Measurements from ENCODE around the gene UGT1A8. TPM values are rescaled to one million over a fixed set of nuclear protein-coding genes. Genes with fewer than 3 reads are reported as not detected.

Gene UGT1A8
- total and polyA plus RNA-seq, 2 of the 4 experiments (the other 2 are of a cell fraction), result not detected

GRCh38 chr2:233780771-233781170, 163.3 kb downstream of the UGT1A8 start:
- no peak overlapping the region for H2AK9ac ChIP-seq (replicated peaks; ENCODE audit: low read depth, low read length, poor library complexity)
- H2BK5ac ChIP-seq (ENCODE audit: low read depth, low read length, poor library complexity, severe bottlenecking), result no peak overlapping the region
- no peak overlapping the region for H4K8ac ChIP-seq (ENCODE audit: low read depth in 2 of 2, low read length in 2 of 2)
- no peaks in the 10 kb centered on the region for H3K27me3 ChIP-seq (ENCODE audit: control insufficient read depth, insufficient read depth, low read length)
- no peak overlapping the region for H3K14ac ChIP-seq (replicated peaks; ENCODE audit: low read depth, low read length)
- in situ Hi-C loops (cut with MboI; ENCODE audit: low sequenced_read_pairs) (no loop called here), dilution Hi-C loops (cut with HindIII; ENCODE audit: low sequenced_read_pairs, unreplicated experiment) (no loop called here), intact Hi-C loops (cut with micrococcal nuclease) (no loop called here)
- H3K9me3 ChIP-seq (ENCODE audit: control insufficient read depth, insufficient read depth, low read length), result peaks cover 3% of the 10 kb centered on the region; the same call in 1 of the 2 replicates
- no peak overlapping the region for H2AFZ ChIP-seq (replicated peaks; ENCODE audit: low read length, poor library complexity)
- no peaks in the 10 kb centered on the region for H4K20me1 ChIP-seq (ENCODE audit: insufficient read depth, low read length)
- ATAC-seq (ENCODE audit: low read depth), result no peak
- no peak overlapping the region for H3K23ac ChIP-seq (ENCODE audit: low read depth, low read length)
- H2BK15ac ChIP-seq (ENCODE audit: low read depth, low read length), result no peak overlapping the region
- no peak overlapping the region for H2BK120ac ChIP-seq (ENCODE audit: low read depth, low read length)
- no peak for DNase-seq
- no peak overlapping the region for H3K4ac ChIP-seq (ENCODE audit: low read depth, low read length)
- no peak overlapping the region for H2AK5ac ChIP-seq (ENCODE audit: low read depth, low read length)
- H3K4me1 ChIP-seq (ENCODE audit: control insufficient read depth, insufficient read depth, low read length), result no peaks in the 10 kb centered on the region
- H3K4me2 ChIP-seq (ENCODE audit: low read depth, low read length), result no peak overlapping the region
- no peak overlapping the region for H3K9ac ChIP-seq (ENCODE audit: low read depth, low read length)
- no peak overlapping the region for H3K18ac ChIP-seq (ENCODE audit: low read depth, low read length)
- no peak overlapping the region for H4K91ac ChIP-seq (ENCODE audit: insufficient read depth, low read depth, low read length)
- CTCF ChIA-PET, result no interaction called here
- POLR2A ChIA-PET (ENCODE audit: unreplicated experiment), result no interaction called here
- TF ChIP-seq CTCF (conservative IDR thresholded peaks at IDR 0.05; ENCODE audit: low read depth, low read length) (no peak), MXI1 (IDR thresholded peaks at IDR 0.05; ENCODE audit: borderline replicate concordance, low read depth, low read length) (no peak), ELK1 (IDR thresholded peaks at IDR 0.05; ENCODE audit: borderline replicate concordance, low read depth, low read length) (no peak), CHD1 (IDR thresholded peaks at IDR 0.05; ENCODE audit: low read depth, low read length) (no peak), RFX5 (IDR thresholded peaks at IDR 0.05; ENCODE audit: low read depth, low read length) (no peak), POLR2A (IDR thresholded peaks at IDR 0.05; ENCODE audit: low read depth, low read length) (no peak), BHLHE40 (IDR thresholded peaks at IDR 0.05; ENCODE audit: low read depth, low read length) (no peak), SMC3 (IDR thresholded peaks at IDR 0.05; ENCODE audit: low read depth, low read length) (no peak), RAD21 (IDR thresholded peaks at IDR 0.05; ENCODE audit: low read length) (no peak), NFE2L2 (IDR thresholded peaks at IDR 0.05; ENCODE audit: low read depth, low read length) (no peak), CEBPB (IDR thresholded peaks at IDR 0.05; ENCODE audit: low read depth, low read length) (no peak), USF2 (IDR thresholded peaks at IDR 0.05; ENCODE audit: low read depth, low read length) (no peak), FOS (IDR thresholded peaks at IDR 0.05; ENCODE audit: low read depth, low read length) (no peak), MAZ (IDR thresholded peaks at IDR 0.05; ENCODE audit: borderline replicate concordance, low read depth, low read length) (no peak), MAFK (IDR thresholded peaks at IDR 0.05; ENCODE audit: low read depth, low read length) (no peak)
- H3K36me3 ChIP-seq (ENCODE audit: control insufficient read depth, insufficient read depth, low read length), result no peaks in the 10 kb centered on the region
- H4K5ac ChIP-seq (ENCODE audit: low read depth, low read length), result no peak overlapping the region
- no peaks in the 10 kb centered on the region for H3K79me1 ChIP-seq (ENCODE audit: low read depth in 1 of 2, low read length in 2 of 2)
- H3K9me1 ChIP-seq (ENCODE audit: insufficient read depth, low read length), result no peaks in the 10 kb centered on the region
- no peak overlapping the region for H2BK20ac ChIP-seq (ENCODE audit: low read depth, low read length)
- H3K27ac ChIP-seq (ENCODE audit: insufficient read depth, low read length), result no peak overlapping the region
- H3K4me3 ChIP-seq (ENCODE audit: insufficient read depth, low read depth, low read length), result no peak overlapping the region
- BruUV-seq (replicated peaks), result no TSS peak
- WGBS, 2 experiments (ENCODE audit: extremely low coverage in 2 of 2, insufficient read length in 1 of 2), result no CpG with 5 or more reads among the region's 4 CpGs
- no peak overlapping the region for H3K56ac ChIP-seq (ENCODE audit: extremely low read depth, insufficient read depth, low read length)

Data from IMR-90 (cell line).